Measurements from ENCODE around the gene CACNA2D3.

Gene CACNA2D3

GRCh38 chr3:54137311-54137710 is 15.0 kb downstream of the CACNA2D3 start:
- Histone ChIP-seq H3K27me3 (peaks cover 0 to 12% of the 10 kb centered on the region in 2 donors), H3K9me3 (no peaks in the 10 kb centered on the region), H3K27ac (no peak overlapping the region), H3K4me1 (no peaks in the 10 kb centered on the region), H3K36me3 (no peaks in the 10 kb centered on the region), H3K4me3 (no peak overlapping the region)
- no peak for TF ChIP-seq CTCF (IDR thresholded peaks at IDR 0.05)
- intact Hi-C loops (cut with DNase I; ENCODE audit: low total_unique reads): no loop called here
- no peak for DNase-seq

DNA sequence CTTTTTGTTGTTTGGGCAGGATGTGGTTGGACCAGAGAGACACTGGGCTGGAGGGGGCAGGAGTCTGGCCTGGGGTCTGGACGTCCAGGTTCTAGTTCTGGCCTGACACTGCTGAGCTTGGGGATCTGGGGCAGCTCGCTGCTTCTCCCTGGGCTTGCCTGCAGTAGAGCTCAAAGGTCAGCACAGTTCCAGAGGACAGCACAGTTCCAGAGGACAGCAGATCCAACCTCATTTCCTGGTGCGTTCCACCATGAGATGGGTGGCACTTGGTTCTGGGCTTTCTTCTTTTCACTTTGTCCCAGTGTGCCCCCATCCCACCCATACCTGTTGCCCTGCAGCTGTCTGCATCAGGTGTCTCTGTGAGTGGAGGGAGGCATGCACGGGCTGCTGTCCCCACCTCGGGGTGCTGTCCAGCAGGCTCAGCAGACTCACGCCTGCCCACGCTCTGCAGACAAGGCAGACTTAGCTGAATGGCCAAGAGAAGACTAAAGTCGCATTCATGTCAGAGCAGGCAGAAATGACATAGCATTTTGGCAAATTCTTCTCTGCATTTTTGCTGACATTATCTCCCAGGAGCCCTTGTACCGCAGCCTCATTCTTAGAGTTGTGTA is 16.7 kb downstream of the CACNA2D3 start:
- intact Hi-C loops (cut with DNase I; ENCODE audit: low total_unique reads): no loop called here
- Histone ChIP-seq H3K27ac (no peak overlapping the region), H3K27me3 (peaks cover 0 to 8% of the 10 kb centered on the region in 2 donors), H3K4me1 (no peaks in the 10 kb centered on the region), H3K9me3 (no peaks in the 10 kb centered on the region), H3K36me3 (no peaks in the 10 kb centered on the region), H3K4me3 (no peak overlapping the region)
- no peak for TF ChIP-seq CTCF (IDR thresholded peaks at IDR 0.05)
- DNase-seq: no peak

- Histone ChIP-seq H3K4me1 (no peaks in the 10 kb centered on the region), H3K4me3 (no peak overlapping the region), H3K27ac (no peak overlapping the region), H3K9me3 (no peaks in the 10 kb centered on the region), H3K36me3 (no peaks in the 10 kb centered on the region), H3K27me3 (peaks cover 0 to 5% of the 10 kb centered on the region in 2 donors)
- intact Hi-C loops (cut with DNase I; ENCODE audit: low total_unique reads): no loop called here
- DNase-seq: no peak
- TF ChIP-seq CTCF (IDR thresholded peaks at IDR 0.05): no peak
Measured at GRCh38 chr3:54139630-54140029, 17.3 kb downstream of the CACNA2D3 start.

DNA sequence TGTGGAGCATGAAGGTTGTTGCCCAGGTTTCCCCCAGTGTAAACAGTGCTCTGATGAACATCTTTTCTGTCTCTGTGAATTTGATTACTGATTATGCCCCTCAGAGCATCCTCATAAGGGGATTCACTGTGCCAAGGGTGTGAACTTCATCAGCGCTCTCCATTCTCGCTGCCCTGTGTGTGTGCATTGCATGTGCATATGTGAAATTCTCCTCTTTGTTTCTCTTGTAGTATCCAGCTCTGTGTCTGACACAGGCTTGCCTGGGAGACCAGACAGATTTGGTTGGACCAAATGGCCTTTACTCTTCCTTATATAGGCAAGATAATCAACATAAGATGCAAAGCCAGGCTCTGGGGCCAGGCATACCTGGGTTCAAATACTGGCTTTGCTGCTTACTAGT is 21.9 kb downstream of the CACNA2D3 start:
- Histone ChIP-seq H3K27me3 (peaks cover 0 to 11% of the 10 kb centered on the region in 2 donors), H3K36me3 (no peaks in the 10 kb centered on the region), H3K27ac (no peak overlapping the region), H3K4me1 (peaks cover 0 to 7% (median 0%) of the 10 kb centered on the region in 4 donors), H3K9me3 (no peaks in the 10 kb centered on the region), H3K4me3 (no peak overlapping the region)
- intact Hi-C loops (cut with DNase I; ENCODE audit: low total_unique reads): no loop called here
- DNase-seq: no peak
- no peak for TF ChIP-seq CTCF (IDR thresholded peaks at IDR 0.05)

GRCh38 chr3:54146506-54147239 is 24.3 kb downstream of the CACNA2D3 start:
- Histone ChIP-seq H3K4me3 (no peak overlapping the region), H3K27me3 (peaks cover 0 to 11% of the 10 kb centered on the region in 2 donors), H3K36me3 (no peaks in the 10 kb centered on the region), H3K9me3 (no peaks in the 10 kb centered on the region), H3K4me1 (peaks cover 0 to 7% (median 0%) of the 10 kb centered on the region in 4 donors), H3K27ac (no peak overlapping the region)
- DNase-seq: peak in 1 of 2 donors; percentile 47
- TF ChIP-seq CTCF (IDR thresholded peaks at IDR 0.05): peak; percentile 38 to 39
- intact Hi-C loops (cut with DNase I; ENCODE audit: low total_unique reads): no loop called here
